IPS-NIHi11 (cell line): ENCODE results near the gene ODAD3.
"Not testable (repeated sequence)": the region's sequence is repeated elsewhere in the genome, so short reads cannot be mapped to it uniquely, and the experiment has no call there.

Experiments used
- DNase-seq: peaks from one replicate; pipeline ENCODE4 v3.0.0; 2012; ENCODE audit warnings: mixed read lengths, low spot score

Gene ODAD3

GRCh38 chr19:11460207-11460606, 25.3 kb upstream of the ODAD3 start:
- DNase-seq = peak; percentile 54

- DNase-seq = not testable (repeated sequence)
Observed at GRCh38 chr19:11458912-11459311, 24.0 kb upstream of the ODAD3 start.

- DNase-seq = no peak
Observed at GRCh38 chr19:11458236-11458900, 23.4 kb upstream of the ODAD3 start.

GRCh38 chr19:11457831-11458230, 22.9 kb upstream of the ODAD3 start:
- DNase-seq = no peak

GRCh38 chr19:11457115-11457514, 22.2 kb upstream of the ODAD3 start:
- peak; percentile 58 for DNase-seq

GRCh38 chr19:11456659-11457058, 21.7 kb upstream of the ODAD3 start:
- no peak for DNase-seq

GRCh38 chr19:11455233-11455554, 20.3 kb upstream of the ODAD3 start:
- DNase-seq = not testable (repeated sequence)

- DNase-seq = peak; percentile 85
Observed at GRCh38 chr19:11453468-11454341, 18.8 kb upstream of the ODAD3 start.

GRCh38 chr19:11452620-11453310, 17.8 kb upstream of the ODAD3 start:
- DNase-seq = no peak

GRCh38 chr19:11451871-11452619, 17.1 kb upstream of the ODAD3 start:
- no peak for DNase-seq

GRCh38 chr19:11451327-11451870, 16.5 kb upstream of the ODAD3 start:
- peak; percentile 67 for DNase-seq

- DNase-seq = no peak
Observed at GRCh38 chr19:11450570-11451326, 15.8 kb upstream of the ODAD3 start.

- DNase-seq = no peak
Observed at GRCh38 chr19:11448923-11449554, 14.1 kb upstream of the ODAD3 start.

GRCh38 chr19:11448410-11448809, 13.5 kb upstream of the ODAD3 start:
- no peak for DNase-seq

- DNase-seq = no peak
Observed at GRCh38 chr19:11447347-11448262, 12.7 kb upstream of the ODAD3 start.

GRCh38 chr19:11446652-11447301, 11.9 kb upstream of the ODAD3 start:
- peak; percentile 98 for DNase-seq

- no peak for DNase-seq
Observed at GRCh38 chr19:11446271-11446651, 11.3 kb upstream of the ODAD3 start.

GRCh38 chr19:11445141-11445540, 10.2 kb upstream of the ODAD3 start:
- no peak for DNase-seq

- DNase-seq = no peak
Observed at GRCh38 chr19:11444059-11444458, 9.1 kb upstream of the ODAD3 start.
